ACC112 (cell line): ENCODE data around the gene GAS1.

Experiments
- H2AFZ ChIP-seq: fragments of 200-600 bp; sonication (generic); one replicate; pipeline ENCODE4 v1.6.0; 2017; ENCODE audit warnings: antibody characterized with exemption, low read length; ENCODE audit not compliant: unreplicated experiment
- H3K27ac ChIP-seq: fragments of 200-600 bp; sonication (generic); 2 replicates; pipeline ENCODE4 v1.5.1; 2014; ENCODE audit warnings: low read depth, mild to moderate bottlenecking, antibody characterized with exemption, low read length, moderate library complexity
- H3K27me3 ChIP-seq: fragments of 200-600 bp; sonication (generic); 2 replicates; pipeline ENCODE4 v1.6.1; 2014; ENCODE audit warnings: mild to moderate bottlenecking, antibody characterized with exemption, low read length, moderate library complexity, mixed read lengths; ENCODE audit not compliant: insufficient read depth
- H3K36me3 ChIP-seq: fragments of 200-600 bp; sonication (generic); 2 replicates; pipeline ENCODE4 v1.6.1; 2016; ENCODE audit warnings: mild to moderate bottlenecking, antibody characterized with exemption, low read length, moderate library complexity, mixed read lengths; ENCODE audit not compliant: insufficient read depth
- H3K4me1 ChIP-seq: fragments of 200-600 bp; sonication (generic); one replicate; pipeline ENCODE4 v1.6.1; 2016; ENCODE audit warnings: low read length, mixed read lengths; ENCODE audit not compliant: insufficient read depth, unreplicated experiment, control insufficient read depth
- H3K4me3 ChIP-seq: fragments of 200-600 bp; sonication (generic); 2 replicates; pipeline ENCODE4 v1.5.1; 2014; ENCODE audit warnings: mild to moderate bottlenecking, low read depth, low read length
- H3K79me2 ChIP-seq: fragments of 200-600 bp; sonication (generic); one replicate; pipeline ENCODE4 v1.6.0; 2016; ENCODE audit warnings: low read length; ENCODE audit not compliant: control insufficient read depth, unreplicated experiment, insufficient read depth

Gene GAS1

DNA sequence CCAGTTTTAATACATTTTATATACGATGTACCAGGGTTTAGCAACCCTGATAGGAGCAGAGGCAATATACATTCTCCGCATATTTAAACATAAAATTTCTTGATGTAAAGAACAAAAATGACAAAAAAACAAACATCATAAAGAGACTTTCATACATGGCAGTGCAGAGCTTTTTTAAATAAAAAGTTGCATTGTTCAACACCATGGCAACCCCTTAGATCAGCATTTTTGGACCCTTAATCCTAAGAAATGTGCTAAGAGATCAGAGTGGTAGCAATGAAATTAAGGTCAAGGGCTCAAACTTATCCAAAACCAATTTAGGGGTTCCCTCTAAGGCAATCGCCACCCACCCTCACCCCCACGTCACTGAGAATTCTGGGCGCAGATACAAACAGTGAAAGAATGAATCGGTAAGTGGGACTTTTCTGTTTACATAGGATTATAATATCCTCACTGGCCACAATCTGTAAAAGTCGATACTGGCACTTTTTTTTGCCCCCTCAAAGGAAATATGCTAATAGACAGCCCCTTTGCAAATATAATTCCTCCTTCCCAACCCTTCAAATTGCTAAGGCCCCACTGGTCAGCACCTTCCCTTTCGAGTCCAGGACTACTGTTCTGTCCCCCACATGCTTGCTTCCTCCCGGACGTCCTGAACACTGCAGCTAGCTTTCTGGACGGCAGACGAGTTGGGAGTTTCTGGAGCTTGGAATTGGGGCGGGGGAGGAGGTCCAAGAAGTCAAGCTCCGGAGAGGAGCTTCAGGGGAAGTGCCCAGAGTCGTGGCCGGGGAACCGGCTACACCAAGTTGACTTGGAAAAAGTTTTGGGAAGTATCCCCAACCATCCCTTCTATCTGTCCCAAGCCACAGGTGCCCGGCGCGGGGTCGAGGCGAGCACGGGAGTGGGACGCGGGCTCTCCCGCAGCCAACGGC, 2.2 kb downstream of the GAS1 start:
- H3K79me2 ChIP-seq = peaks cover 27% of the 10 kb centered on the region
- H3K4me3 ChIP-seq = peak overlapping the region; percentile 85
- peak overlapping the region; percentile 89 for H3K27ac ChIP-seq
- peaks cover 13% of the 10 kb centered on the region for H3K4me1 ChIP-seq
- no peak overlapping the region for H2AFZ ChIP-seq
- H3K36me3 ChIP-seq = no peaks in the 10 kb centered on the region
- H3K27me3 ChIP-seq = no peaks in the 10 kb centered on the region

DNA sequence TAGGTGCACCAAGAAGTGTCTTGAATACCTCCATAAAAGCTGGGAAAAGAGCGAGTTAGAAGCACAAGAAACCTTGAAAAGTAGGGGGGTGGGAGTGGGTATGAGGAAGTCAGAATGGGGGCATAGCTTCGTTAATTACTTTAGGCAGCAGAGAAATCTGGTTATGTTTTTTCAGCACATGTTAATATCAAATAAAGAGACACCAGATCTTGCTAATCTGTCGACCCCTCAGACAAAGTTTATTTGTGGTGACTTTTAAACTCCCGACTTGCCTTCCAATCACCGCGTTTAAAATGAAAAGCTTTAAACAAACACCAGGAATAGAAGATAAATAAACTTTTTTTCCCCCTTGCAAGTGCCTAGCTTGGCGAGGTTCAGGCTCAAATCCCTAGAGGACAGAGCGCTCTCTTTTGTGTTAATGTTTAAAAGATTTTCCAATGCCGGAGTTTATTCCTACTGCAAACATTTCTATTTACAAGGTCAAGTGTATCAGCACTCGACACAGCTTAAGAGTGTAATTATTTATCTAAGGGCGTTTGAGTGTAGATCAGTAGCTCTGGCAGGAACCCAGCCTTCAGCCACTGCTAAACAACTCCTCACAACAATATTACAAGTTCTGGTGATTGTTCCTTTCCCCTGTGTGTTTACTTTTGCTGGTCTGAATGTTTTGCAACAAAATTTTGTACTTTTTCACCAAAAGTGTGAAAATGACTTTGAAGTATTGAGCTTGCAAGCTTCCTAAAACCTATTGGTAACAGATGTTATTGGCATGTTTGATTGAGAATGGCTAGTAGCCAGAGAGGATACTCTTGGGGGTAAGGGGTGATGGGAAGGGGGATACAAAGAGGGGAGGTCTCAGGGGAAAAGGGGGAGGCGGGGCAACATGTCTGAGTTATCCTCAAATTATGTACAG, 3.8 kb downstream of the GAS1 start:
- Histone ChIP-seq H3K27me3 (no peaks in the 10 kb centered on the region), H3K4me1 (peaks cover 10% of the 10 kb centered on the region), H3K36me3 (no peaks in the 10 kb centered on the region), H2AFZ (no peak overlapping the region), H3K27ac (no peak overlapping the region), H3K79me2 (peaks cover 27% of the 10 kb centered on the region), H3K4me3 (peak overlapping the region; percentile 85)

DNA sequence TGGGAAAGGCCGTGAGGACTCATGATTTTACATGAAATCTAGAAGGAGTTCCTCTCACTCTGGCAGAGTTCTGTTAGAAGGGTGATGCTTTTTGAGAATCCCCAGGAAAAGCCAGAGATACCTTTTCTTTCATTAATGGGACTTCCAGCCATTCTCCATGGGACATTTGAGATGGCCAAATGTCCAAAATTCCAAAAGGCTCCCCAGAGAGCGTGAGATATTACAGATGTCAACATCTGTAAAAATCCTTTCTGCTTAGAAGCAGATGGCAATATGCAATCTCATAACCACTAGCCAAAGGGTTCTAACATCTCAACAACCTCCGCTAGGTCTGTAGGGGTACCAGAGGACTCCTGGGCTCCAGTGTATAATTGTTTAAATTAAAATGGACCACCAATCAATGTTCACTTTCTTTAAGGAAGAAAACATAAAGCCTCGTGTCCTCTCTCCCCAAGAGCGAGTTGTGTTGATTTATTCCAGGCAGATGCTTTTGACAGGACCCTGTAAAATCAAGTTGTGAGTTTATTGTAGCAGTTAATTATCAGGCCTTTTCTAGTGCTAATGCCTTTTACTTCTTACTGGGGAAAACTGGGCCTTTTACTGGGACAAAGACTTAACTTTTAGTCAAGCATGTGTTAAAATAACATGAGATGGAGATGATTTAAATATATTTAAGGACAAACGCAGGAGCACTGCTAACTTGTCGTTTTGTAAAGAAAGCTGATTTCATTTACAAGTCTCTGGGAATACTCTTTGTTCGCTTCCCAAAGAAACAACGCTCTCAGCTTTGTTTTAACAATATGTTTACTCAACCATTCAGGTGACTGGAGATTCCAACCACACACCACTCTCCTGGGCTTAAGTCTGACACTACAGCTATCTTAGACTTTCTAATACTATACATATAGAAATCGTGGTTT, 4.8 kb downstream of the GAS1 start:
- Histone ChIP-seq H3K79me2 (peaks cover 27% of the 10 kb centered on the region), H2AFZ (no peak overlapping the region), H3K4me1 (peaks cover 10% of the 10 kb centered on the region), H3K27me3 (no peaks in the 10 kb centered on the region), H3K4me3 (no peak overlapping the region), H3K27ac (no peak overlapping the region), H3K36me3 (no peaks in the 10 kb centered on the region)

DNA sequence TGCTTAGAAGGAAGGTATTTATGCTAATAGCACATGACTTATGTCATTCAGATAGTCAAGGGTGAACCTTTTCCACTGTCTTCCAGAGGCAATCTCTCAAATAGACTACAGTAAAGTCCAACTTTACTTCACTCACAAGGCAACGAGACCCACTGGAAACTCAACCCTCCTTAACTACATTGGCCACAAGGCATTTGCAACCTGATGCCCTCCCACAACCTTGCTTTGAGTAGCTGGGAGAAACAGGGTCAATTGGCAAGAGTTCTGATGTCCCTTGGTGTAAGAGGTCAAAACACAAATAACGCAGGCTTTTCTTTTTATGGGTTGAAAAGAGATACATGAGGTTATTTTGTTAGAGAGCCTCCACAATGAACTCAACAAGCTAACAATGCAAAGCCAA, 6.1 kb downstream of the GAS1 start:
- Histone ChIP-seq H3K4me1 (peaks cover 10% of the 10 kb centered on the region), H3K36me3 (no peaks in the 10 kb centered on the region), H3K27ac (no peak overlapping the region), H3K4me3 (no peak overlapping the region), H3K79me2 (peaks cover 21% of the 10 kb centered on the region), H3K27me3 (no peaks in the 10 kb centered on the region), H2AFZ (no peak overlapping the region)

DNA sequence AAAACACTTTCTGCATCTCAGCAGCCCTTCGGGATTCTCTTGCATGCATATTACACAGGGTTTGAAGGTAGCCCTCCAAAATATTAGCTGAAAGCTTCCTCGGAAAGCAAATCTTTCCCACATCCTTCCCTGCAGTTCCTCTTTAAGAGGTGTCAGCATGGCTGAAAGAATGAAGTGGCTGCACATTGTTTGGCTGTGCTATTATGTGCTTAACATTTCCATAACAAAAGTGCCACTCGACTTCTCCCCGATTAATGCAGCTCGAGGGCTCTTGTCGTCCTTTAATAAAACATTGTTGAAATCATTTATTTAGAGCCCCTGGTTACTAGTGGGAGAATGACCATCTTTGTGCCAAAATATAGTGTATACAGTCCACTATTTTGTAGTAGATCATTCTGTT, 6.5 kb downstream of the GAS1 start:
- Histone ChIP-seq H3K36me3 (no peaks in the 10 kb centered on the region), H3K4me3 (no peak overlapping the region), H3K27ac (no peak overlapping the region), H2AFZ (no peak overlapping the region), H3K79me2 (peaks cover 18% of the 10 kb centered on the region), H3K4me1 (peaks cover 10% of the 10 kb centered on the region), H3K27me3 (no peaks in the 10 kb centered on the region)

DNA sequence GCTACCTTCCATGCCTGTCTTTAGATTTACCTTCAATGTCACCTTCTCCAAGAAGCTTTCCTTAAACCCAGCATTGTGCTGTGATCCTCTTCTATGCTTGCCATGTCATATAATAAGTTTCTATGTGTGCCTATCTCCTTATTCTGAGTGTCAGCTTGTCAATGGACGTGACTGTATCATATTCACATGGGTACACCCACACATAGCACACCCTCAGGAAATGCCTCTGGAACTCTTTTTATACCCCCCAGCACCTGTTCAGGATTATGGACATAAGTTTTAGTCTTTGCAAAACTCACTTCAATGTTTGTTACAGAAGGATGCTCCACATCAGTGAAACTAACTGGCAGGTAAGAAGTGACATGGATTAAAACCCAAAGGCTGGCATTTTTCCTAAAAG, 7.4 kb downstream of the GAS1 start:
- H3K4me3 ChIP-seq = no peak overlapping the region
- no peaks in the 10 kb centered on the region for H3K27me3 ChIP-seq
- H3K79me2 ChIP-seq = peaks cover 11% of the 10 kb centered on the region
- H2AFZ ChIP-seq = no peak overlapping the region
- no peaks in the 10 kb centered on the region for H3K36me3 ChIP-seq
- H3K27ac ChIP-seq = no peak overlapping the region
- H3K4me1 ChIP-seq = peaks cover 10% of the 10 kb centered on the region

DNA sequence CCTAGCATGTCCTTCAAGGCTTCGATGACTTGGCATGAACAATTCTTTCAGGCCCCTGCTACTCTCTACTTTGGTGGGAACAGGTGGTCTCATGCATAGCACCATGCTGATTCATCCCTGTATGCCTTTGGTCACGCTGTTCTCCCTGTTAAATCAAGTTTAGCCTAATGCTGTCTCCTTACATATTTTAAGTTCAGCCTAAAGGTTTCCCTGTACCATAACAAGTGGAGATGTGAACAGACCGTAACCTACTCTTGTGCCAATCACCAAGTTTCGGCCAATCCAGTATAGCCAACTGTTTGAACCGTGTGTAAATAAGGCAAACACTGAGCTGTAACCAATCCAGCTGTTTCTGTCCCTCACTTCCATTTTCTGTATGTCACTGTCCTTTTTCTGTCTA, 8.0 kb downstream of the GAS1 start:
- H3K36me3 ChIP-seq = no peaks in the 10 kb centered on the region
- no peak overlapping the region for H3K4me3 ChIP-seq
- peaks cover 6% of the 10 kb centered on the region for H3K79me2 ChIP-seq
- H3K27ac ChIP-seq = no peak overlapping the region
- H3K4me1 ChIP-seq = peaks cover 10% of the 10 kb centered on the region
- H3K27me3 ChIP-seq = no peaks in the 10 kb centered on the region
- H2AFZ ChIP-seq = no peak overlapping the region

DNA sequence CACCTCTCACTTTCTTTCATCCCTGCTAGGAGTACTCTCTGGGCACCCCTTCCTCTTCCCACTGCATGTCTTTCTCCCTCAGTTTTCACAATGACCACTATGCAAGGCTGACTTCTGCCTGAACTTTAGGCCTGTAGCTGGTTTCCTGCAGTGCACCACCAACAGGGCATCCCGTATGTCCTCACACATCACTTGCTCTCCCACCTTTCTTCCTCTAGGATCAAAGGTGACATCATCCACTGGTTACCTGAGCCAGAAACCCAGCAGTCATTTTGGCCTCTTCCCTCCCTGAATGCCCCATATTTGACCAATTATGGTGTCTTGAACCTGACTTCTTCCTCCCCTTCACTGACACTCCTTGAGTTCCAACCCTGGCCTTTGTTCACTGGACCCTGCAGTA, 8.5 kb downstream of the GAS1 start:
- Histone ChIP-seq H3K4me3 (no peak overlapping the region), H3K79me2 (peaks cover under 1% of the 10 kb centered on the region), H3K4me1 (peaks cover 5% of the 10 kb centered on the region), H3K27me3 (no peaks in the 10 kb centered on the region), H3K27ac (no peak overlapping the region), H2AFZ (no peak overlapping the region), H3K36me3 (no peaks in the 10 kb centered on the region)

DNA sequence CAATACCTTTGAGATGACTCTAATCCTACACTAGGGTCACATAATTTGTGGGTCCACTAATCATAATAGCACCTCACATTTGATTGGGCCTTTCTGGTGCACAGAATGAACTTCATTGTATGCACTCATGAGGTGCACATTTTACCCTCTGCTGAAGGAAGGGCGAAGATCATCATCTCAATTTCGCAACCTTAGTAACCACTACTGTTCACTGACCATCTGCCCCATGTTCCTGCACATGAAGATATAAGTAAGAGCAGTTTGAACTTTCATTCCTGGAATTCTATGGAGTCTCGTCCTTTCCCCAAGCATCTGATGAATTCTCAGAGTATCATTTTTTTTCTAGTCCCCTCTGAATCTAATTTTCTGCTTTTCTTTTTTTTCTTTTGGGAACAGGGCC, 21.2 kb downstream of the GAS1 start:
- no peak overlapping the region for H3K27ac ChIP-seq
- no peaks in the 10 kb centered on the region for H3K36me3 ChIP-seq
- 0 out of 2 replicates have a peak, but pooled peaks cover 19% of the 10 kb centered on the region for H3K27me3 ChIP-seq
- no peak overlapping the region for H3K4me3 ChIP-seq
- H2AFZ ChIP-seq = no peak overlapping the region
- no peaks in the 10 kb centered on the region for H3K79me2 ChIP-seq
- no peaks in the 10 kb centered on the region for H3K4me1 ChIP-seq

DNA sequence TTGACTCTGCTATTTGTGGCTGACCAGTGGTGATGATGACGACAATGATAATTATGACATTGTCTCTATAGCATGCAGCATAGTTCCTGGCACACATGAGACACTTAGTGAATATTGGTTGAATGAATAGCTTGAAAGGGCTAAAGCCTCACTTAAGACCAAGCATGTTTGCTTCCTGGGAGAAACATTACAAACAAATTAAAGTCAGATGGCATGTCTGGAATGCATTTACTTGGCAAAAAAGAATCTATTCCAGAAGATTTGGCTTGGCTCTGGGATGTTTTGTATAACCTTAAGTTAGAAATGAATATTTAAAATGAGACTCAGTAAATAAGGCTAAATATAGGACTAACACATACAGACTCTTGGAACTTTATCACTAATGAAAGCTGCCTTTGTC, 21.6 kb downstream of the GAS1 start:
- Histone ChIP-seq H3K4me1 (no peaks in the 10 kb centered on the region), H3K27me3 (0 out of 2 replicates have a peak, but pooled peaks cover 19% of the 10 kb centered on the region), H3K36me3 (no peaks in the 10 kb centered on the region), H3K27ac (no peak overlapping the region), H2AFZ (no peak overlapping the region), H3K79me2 (no peaks in the 10 kb centered on the region), H3K4me3 (no peak overlapping the region)
